TTC549 (cell line): Measurements from ENCODE around the gene COTL1.
"Not testable (repeated sequence)": the region's sequence is repeated elsewhere in the genome, so short reads cannot be mapped to it uniquely, and the experiment has no call there.

Experiments used
- FAIRE-seq: peaks from 2 replicates; lab custom pipeline; 2012; peaks lifted over from hg19 to GRCh38; lab: Jason Lieb, UNC

COTL1 gene

DNA sequence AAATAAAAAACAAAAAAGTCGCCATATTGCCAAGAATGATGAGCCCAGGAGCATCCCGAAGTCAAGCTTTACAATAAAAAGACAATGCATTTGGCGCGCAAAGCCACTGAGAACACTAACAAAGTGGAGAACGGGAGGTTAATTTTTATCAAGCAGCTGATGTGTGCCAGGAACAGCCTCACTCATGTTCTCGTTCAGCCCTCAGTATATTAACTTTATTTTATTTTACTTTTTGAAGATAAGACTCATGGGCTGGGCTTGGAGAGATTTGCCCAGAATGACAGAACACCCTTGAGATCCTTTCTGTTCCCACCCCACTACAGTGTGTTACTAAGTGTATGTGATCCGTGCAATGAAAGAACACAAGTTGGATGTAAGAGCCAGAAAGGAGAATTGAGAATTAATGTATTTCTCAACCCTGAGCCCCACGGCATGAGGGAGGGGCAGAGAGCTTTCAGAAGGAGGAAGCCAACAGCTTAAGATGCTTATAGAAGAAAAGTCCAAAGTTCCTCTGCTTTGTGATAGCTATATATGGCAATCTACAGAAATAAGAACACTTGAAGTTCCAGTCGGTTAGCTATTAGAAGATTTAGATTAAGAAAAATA lies 48.4 kb downstream of the COTL1 start:
- FAIRE-seq, result no peak

- no peak for FAIRE-seq
Measured at GRCh38 chr16:84568066-84568465, 49.8 kb downstream of the COTL1 start.

GRCh38 chr16:84567286-84567962 lies 50.5 kb downstream of the COTL1 start:
- no peak for FAIRE-seq

DNA sequence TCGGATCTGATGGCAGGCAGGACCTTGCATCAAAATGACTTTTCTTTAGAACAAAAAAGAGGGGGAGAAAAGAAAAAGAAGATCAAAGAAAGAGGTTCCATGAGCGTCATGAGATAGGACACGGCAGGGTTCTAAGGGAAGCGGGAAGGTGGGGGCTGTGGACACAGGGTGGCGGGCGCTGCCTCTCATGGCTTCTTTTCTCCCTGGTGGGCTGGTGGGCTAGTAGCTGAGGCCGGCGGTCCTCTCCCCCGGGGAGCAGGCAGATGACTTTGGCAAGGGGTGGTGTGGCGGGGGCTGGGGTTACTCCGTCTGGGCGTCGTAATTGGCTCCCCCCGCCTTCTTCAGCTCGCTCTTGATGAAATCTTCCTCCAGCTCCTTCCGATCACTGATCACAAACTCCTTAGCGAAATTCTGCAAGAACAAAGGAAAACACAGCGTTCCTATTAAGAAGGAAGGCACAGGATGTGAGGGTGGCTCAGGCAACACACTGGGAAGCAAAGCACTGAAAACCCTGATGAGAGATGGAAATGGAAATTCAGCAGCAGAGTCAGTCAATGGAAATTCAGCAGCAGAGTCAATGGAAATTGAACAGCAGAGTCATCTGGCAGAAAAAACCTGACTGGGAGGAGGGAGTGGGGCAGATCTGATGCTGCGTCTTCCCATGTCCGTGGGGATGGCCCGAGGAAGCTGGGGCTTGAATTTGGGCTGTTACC lies 51.2 kb downstream of the COTL1 start:
- FAIRE-seq, result no peak

DNA sequence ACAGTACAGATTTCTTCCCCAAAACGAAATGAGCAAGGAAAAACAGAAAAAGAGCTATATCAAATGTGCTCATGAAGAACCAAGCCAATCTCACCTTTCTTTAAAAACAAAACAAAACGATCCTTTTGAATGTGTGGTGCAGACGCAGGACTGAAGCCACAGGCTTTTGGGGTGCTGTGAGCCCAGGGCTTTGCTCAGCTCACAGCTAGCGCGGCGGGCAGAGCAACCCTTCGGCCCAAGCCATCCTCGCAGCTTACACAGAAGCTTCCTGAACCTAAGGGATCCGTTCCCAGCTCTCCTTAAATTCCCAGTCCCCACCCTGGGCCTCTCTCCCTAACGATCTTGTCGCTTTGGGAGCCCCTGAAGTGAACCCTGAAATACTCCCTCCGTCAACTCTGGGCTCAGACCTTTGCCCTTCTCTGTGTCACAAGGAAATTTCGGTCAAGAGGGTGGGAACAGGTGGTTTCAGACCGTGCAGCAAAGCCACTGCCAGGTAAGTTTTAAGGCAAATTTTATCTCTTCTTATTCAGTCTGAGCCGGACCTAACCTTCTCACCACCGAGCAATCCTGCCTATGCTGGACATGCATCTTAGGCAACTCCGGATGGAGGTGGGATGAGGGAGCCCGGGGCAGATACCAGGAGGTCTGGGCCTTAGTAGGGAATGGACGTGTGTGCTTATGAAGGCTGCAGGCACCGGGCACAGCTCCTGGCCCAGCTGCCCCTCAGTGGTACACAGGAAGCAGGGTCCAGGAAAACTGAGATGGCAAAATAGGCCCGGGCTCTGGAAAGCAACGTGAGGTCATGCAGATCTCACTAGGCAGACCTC lies 52.0 kb downstream of the COTL1 start:
- no peak for FAIRE-seq

DNA sequence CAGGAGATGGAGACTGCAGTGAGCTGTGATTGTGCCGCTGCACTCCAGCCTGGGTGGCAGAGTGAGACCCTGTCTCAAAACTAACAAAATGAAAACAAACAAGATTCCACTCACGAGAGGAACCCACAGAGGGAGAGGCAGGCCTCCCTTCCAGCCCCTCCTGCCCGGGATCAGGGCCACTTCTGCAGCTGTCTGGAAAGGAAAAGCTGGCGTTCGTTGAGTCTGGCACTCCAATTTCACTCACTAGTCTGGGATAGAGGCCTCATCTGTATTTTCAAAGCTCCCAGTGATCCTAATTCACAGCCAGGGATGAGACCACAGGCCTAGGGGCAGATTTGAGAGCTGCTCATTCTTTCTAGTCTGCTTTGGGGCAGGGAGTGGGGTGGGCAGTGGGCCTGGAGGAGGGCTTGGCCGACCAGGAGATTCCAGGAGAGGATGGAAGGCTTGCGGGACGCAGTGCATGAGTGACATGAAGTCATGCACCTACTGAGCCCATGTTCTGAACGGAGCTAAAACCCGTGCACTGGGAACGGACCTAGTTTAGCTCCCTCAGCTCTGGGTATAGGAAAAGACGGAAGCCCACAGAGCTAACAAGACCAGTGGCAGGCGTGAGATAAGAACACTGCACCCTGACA lies 54.0 kb downstream of the COTL1 start:
- no peak for FAIRE-seq

DNA sequence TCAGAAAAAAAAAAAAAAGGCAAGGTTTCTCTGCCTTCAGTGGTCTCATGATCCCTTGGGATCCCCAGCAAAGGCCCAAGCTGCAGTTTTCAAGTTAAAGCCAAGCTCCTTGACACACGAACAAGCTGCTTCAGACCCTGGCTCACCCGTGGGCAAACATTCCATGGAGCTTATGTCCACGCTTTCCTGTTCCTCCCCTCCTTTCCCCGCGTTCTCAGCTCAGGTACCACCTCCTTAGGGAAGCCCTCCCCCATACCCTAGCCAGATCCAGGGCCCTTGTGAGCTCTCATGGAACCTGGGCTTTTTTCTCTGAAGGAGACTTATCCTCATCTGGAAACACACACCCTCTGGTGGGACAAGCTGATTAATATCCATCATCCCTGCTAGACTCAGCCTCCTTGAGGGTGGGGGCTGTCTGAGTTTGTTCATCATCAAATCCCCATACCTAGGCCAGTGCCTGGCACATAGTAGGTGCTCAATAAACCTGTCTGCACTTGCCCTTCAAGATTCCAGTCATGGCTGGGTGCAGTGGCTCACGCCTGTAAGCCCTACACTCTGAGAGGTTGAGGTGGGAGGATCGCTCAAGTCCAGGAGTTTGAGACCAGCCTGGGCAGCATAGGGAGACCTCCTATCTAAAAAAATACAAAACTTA lies 54.7 kb downstream of the COTL1 start:
- no peak for FAIRE-seq

DNA sequence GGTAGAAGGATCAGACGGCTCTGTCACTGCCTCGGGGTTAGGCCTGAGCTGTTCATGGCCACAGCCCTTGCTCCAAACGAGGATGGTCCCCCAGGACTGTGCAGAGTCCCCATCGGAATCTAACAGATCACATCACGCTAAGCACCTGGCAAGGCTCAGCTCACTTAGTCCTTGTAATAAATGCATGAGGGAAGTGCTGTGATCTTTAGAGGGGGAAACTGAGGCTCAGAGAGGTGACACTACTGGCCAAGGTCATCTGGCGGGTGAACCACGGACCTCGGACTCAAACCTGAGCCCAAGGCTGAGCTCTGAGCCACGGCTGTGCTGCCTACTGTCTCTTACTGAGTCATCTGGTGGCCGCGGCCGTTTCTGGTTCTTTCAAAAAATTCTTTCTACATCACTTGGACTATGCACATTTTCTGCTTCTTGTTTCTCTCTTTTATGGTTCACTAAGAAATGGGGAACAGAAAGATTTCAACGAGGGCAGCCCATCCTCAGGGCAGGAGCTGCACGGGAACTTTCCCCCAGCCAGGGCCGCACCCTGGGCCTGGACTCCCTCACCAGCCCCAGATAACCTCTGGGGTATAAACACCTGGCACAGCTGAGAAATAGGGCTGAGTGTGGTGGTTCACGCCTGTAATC lies 55.6 kb downstream of the COTL1 start:
- FAIRE-seq, result no peak

- no peak for FAIRE-seq
Measured at GRCh38 chr16:84561291-84561690, 56.6 kb downstream of the COTL1 start.

- no peak for FAIRE-seq
Measured at GRCh38 chr16:84560269-84560668, 57.6 kb downstream of the COTL1 start.

GRCh38 chr16:84559311-84559932 lies 58.5 kb downstream of the COTL1 start:
- no peak for FAIRE-seq

GRCh38 chr16:84558850-84559249 lies 59.0 kb downstream of the COTL1 start:
- not testable (repeated sequence) for FAIRE-seq

GRCh38 chr16:84557504-84557903 lies 60.4 kb downstream of the COTL1 start:
- FAIRE-seq, result no peak

DNA sequence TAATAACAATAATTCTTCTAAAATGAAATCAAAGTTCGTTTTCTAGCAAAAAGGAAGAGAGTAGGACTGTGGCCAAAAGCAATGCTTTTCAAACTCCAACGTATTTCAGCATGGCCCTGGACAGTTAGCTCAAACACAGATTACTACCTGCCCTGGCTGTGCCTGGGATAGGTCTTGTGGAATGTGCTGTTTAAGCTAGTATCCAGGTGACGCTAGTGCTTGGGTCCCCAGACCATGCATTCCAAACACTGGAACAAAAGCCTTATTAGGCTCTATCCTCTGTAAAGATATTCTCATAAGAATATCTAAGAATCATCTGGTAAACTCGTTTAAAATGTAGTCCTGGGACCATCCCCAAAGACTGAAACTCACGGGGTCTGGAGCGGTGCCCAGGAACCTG lies 60.8 kb downstream of the COTL1 start:
- FAIRE-seq, result no peak

DNA sequence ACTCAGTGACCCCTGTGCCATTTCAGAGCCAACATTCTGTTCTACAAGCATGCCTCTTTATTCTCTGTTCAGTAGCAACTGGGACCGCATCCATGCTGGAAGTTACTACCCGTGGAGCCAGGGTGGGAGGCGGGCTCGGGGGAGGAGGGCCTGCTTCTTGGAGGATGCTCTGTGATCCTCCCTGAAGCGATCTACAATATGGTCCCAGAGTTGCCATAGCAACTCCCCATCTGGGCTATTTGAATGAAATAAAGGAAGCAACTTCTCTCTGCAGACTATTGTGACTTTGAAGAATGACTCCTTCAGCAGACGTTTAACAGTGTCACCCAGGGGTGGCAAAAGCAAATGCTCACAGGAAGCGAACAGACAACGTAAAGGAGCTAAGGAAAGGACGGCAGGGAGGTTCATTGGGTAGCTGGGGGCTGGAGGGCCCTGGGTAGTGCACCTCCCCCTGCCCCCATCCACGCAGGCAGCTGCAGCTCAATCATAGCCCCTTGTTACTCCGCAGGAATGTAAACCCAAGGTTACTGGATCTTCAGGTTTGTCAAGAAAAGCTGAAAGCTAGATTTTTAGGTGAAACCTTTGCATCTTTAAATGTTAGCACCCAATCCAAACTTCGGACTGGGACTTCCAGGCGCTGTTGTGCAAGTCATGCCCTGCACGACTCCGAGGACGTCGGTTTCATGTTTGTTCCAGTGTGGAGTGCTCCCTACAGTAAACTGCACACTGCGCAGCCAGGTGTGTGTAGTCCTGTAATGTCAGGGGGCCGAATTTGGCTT lies 62.3 kb downstream of the COTL1 start:
- FAIRE-seq, result no peak

DNA sequence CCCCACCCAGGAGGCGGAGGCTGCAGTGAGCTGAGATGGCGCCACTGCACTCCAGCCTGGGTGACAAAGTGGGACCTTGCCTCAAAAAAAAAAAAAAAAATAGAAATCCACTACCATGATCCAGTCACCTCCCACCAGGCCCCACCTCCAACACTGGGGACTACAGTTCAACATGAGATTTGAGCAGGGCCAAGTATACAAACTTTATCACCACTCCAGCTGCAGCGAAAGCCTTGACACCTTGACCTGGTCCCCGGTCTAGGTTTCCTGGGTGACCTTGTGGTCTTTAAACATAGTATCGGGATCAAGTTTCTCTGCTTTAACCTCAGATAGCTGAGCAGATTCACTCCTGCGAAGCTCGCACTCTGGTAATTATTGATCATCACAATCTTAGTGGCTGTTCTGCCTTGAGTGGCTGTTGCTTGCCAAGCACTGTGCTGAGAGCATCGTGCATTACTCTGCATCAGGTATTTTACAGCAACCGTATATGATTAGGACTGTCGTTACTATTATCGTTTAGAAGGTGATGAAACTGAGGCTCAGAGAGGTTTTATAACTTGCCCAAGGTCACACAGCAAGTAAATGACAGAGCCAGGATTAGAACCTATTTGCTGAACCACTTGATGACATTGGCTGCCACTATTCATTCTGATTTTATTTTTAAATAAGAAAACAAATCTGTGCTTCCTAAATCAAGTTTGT lies 63.1 kb downstream of the COTL1 start:
- no peak for FAIRE-seq

DNA sequence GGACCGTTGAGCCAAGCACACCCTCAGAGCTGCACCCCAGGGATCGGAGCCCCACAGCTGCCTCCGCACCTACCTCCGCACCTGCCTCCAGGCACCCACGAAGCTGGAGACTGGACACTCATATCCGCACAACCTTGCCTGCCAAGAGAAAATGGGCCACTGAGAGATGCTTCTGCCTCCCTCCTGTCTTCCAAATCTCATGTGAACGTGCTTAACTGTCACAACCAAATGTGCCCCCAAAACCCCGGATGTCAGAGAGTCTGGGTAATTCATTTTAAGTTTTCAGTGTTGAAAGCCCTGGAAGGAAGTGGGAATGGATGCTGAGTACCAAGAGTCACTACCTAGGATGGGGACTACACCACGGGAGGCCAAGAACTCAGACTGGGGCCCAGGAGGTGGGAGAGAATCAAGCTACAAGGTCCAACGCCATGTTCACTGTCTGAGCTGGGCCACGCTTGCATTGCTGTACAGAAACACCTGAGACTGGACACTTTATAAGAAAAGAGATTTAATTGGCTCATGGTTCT lies 63.9 kb downstream of the COTL1 start:
- no peak for FAIRE-seq

- no peak for FAIRE-seq
Measured at GRCh38 chr16:84552135-84552534, 65.7 kb downstream of the COTL1 start.

DNA sequence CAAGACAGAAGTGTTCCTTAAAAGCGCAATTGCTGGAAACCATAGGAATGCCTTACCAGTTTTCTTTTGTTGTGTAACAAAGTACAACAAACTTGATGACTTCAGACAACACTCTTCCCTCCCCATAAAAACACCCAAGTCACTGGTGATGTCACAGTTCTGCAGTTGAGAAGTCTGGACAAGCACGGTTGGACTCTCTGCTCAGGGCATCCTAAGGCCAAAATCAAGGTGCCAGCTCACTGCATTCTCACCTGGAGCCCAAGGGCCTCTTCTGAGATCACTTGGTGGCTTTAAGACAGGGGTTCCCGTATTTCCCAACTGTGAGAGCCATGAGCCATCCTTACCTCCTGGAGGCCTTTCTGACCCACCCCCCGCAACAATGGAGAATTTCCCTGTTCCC lies 67.8 kb downstream of the COTL1 start:
- FAIRE-seq, result no peak
